NCI-H2227 (cell line): ENCODE measurements around the gene PTF1A.

Experiments used
- DNase-seq: peaks from one replicate; lab custom pipeline; 2025; ENCODE audit not compliant: unreplicated experiment; lab: John Stamatoyannopoulos, UW

PTF1A gene, protein sequence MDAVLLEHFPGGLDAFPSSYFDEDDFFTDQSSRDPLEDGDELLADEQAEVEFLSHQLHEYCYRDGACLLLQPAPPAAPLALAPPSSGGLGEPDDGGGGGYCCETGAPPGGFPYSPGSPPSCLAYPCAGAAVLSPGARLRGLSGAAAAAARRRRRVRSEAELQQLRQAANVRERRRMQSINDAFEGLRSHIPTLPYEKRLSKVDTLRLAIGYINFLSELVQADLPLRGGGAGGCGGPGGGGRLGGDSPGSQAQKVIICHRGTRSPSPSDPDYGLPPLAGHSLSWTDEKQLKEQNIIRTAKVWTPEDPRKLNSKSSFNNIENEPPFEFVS

DNA sequence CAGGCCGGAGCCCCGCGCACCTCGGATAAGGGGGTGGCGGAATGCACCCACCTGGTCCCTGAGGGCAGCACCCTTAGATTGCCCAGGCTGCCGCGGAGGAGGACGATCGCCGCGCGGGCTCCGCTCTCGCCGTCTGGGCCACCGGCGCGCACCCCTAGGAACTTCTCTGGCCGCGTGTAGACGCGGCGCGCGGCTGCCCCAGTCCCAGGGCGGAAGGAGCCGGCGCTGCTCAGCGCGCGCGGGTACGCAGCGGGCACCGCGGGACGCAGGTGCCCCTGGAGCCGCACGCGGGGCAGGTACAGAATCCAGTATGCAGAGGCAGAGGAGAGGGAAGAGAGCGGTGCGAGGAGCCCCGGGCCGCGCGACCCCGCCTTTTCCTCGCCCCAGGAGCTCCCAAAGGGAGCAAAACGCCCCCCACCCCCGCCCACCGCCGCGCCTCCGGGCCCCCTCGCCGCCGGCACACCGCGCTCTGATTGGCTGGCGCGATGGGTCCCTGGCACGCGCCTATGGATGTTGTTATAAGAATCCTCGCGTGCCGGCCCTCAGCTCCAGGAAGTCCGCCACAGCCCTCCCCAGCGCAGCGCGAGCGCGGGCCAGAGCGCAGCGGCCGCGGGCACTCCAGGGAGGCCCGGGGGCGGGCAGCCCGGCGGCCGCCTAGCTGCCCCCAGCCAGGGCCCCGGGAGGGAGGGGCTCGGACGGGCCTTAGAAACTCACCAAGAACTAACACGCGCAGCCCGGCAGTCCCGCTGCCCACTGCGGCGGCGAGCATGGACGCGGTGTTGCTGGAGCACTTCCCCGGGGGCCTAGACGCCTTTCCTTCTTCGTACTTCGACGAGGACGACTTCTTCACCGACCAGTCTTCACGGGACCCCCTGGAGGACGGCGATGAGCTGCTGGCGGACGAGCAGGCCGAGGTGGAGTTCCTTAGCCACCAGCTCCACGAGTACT is at the start of gene PTF1A:
TSS of gene PTF1A (plus strand) at position 549 of the 948 bp plus-strand sequence. CDS start at position 768, 219 bp downstream.
- DNase-seq: no peak

DNA sequence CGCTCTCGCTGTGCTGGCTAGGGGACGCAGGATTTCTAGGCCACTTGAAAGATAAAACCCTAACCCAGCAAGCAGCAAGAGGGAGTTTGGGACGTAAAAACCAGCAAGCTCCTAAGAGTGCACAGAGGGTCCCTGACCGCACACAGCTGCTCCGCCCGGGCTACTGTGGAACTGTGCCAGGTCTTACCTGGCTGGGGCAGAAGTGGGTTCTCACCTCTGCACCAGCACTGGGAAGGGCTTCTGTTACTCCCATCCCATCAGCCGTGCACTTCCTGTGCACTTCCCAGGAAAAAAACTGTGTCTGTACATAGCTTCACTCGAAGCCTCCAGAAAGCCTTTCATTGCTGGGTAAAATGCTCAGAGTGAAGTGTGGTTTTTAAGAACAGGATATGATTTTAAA is 45.9 kb upstream of the PTF1A start:
- DNase-seq: no peak

DNA sequence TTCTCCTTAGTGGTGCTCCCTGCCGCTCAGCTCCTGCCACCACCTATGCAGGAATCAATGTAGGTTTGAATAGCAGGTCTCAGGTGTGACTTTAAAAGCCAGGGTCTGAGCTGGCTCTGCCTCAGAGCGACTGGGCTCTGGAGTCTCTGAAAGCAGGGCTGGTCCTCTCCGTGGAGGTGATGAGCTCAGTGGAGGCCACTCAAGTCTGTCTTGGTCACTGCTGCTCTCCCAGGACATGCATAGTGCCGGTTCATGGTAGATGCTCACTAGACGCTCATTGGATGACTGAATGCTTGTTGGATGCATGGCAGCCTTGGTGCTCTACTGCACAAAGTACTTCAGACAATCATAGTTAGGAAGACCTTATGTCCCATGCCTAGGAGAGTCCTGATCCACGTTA is 45.1 kb upstream of the PTF1A start:
- DNase-seq: no peak

DNA sequence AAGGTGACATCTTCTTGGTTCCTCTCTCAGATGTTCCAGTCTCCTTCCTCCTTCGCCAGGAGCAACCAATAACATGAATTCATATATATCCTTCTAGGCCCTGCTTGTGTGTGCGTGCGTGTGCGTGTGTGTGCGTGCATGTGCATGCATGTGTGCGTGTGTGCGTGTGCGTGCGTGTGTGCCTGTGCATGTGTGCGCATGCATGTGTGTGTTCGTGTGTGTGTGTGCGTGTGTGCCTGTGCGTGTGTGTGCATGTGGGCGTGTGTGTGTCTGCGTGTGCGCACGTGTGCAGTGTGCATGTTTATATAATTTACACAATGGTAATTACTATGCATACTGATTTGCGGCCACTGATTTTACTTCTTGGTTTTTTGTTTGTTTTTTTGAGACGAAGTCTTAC is 43.9 kb upstream of the PTF1A start:
- DNase-seq: no peak

DNA sequence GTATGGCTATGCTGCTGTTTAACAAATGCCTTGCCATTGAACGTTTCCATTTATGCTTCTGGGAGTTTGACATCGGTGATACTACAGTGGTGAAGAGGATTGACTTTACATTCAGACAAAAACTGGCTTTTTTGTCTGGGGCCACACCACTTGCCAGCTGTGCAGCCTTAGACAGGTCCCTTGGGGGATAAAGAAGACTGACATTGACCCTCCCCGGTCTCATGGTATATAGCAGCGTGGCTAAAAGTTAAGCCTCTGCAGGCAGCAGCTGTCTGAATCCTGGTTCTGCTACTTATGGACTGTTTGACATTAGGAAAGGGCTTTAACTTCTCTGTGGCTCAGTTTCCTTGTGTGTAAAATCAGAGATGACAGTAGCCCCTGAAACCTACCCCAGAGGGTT is 42.0 kb upstream of the PTF1A start:
- no peak for DNase-seq

DNA sequence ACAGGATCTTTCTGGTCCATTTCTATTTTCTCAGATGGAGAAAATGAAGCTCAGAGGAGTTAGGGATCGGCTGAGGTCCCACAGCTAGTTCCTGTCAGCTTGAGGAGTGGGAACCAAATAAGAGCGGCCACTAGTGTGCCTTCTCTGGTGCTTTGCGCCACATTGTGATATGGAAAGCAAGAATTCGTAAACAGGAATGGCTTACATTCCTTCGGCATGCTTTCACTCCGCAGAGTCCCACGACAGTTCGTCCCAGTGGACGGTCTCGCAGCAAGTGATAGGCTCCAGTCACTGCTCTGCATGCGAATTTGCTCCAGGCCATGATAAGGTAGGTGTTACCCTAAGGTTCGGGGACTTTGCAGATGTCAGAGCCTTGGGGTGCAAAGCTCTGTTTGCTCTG is 41.5 kb upstream of the PTF1A start:
- no peak for DNase-seq

- no peak for DNase-seq
Measured at GRCh38 chr10:23151071-23151470, 41.0 kb upstream of the PTF1A start.

- DNase-seq: no peak
Measured at GRCh38 chr10:23155169-23155568, 36.9 kb upstream of the PTF1A start.

DNA sequence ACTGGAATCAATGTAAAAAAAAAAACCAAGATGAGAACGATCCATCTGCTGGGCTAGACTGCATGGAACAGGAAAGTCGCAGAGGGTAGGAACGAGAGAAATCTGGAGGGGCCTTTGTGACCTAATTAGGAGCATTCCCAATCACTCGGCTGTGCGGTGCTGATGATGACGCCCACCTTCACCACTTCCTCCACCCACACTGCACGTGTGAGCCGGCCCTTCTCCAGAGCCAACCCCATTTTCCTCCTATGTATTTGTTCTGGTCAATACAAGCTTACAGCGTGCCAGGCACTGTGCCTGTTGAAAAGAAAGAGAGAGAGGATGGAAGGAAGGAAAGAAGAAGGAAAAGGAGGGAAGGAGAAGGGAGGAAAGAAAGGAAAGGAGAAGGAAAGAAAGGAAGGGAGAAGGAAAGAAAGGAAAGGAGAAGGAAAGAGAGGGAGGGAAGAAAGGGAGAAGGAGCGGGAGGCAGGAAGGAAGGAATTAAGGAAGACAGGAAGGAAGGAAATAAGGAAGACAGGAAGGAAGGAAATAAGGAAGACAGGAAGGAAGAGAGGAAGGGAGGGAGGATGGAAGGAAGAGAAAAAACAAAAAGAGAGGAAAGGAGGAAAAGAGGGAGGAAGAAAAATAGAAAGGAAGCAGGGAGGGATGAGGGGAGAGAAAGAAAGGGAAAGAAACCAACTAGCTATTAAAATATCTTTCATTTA is 35.5 kb upstream of the PTF1A start:
- DNase-seq: no peak

- no peak for DNase-seq
Measured at GRCh38 chr10:23157239-23157681, 34.9 kb upstream of the PTF1A start.

GRCh38 chr10:23157691-23158369 is 34.3 kb upstream of the PTF1A start:
- DNase-seq: peak; percentile 38

DNA sequence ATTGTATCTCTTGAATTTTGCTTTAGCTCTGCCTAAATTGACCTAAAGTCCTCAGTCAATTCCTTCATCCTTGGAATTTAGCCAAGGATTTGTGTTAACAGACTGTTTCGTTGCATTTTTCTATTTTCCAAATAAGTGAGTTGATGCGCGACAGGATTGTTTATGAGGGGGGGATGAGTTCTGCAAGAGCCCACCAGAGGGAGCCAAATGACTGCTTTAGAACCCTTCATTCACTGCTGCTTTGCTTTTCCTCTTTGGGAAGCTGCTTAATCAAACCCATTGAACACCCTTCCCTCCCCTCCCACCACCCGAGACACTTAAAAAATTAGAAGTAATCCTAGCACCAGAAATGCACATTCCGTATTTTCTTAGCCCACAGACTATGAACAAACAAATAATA is 33.7 kb upstream of the PTF1A start:
- peak; percentile 40 for DNase-seq

- no peak for DNase-seq
Measured at GRCh38 chr10:23171232-23171876, 20.8 kb upstream of the PTF1A start.

- no peak for DNase-seq
Measured at GRCh38 chr10:23172429-23173213, 19.5 kb upstream of the PTF1A start.

GRCh38 chr10:23173214-23174073 is 18.7 kb upstream of the PTF1A start:
- peak; percentile 6 for DNase-seq

- no peak for DNase-seq
Measured at GRCh38 chr10:23174074-23174976, 17.8 kb upstream of the PTF1A start.

- no peak for DNase-seq
Measured at GRCh38 chr10:23174977-23175512, 17.1 kb upstream of the PTF1A start.
